SK-N-SH (cell line): ENCODE data around the gene C2CD3. TPM values are rescaled to one million over a fixed set of nuclear protein-coding genes. Genes with fewer than 3 reads are reported as not detected.

Experiments used
- CTCF ChIA-PET: fragments of 300-600, 350-600 bp; formaldehyde crosslinking; extraction: SDS; loops from one replicate; lab custom pipeline; 2021; lab: Yijun Ruan, JAX
- POLR2A ChIA-PET: fragments of 350-600 bp; sonication (Branson Sonifier 250); formaldehyde crosslinking; extraction: SDS; loops from one replicate; lab custom pipeline; 2020; ENCODE audit warnings: antibody characterized with exemption, inconsistent platforms; lab: Yijun Ruan, JAX
- DNase-seq: peaks from one replicate; pipeline ENCODE4 v3.0.0; 2012
- H2AFZ ChIP-seq: fragments of 200-600 bp; sonication (generic); 2 replicates; pipeline ENCODE4 v1.8.1; 2016; ENCODE audit warnings: antibody characterized with exemption, mild to moderate bottlenecking, low read depth
- H3F3A ChIP-seq: fragments of 200-600 bp; sonication (generic); replicated peaks from 2 replicates; pipeline ENCODE3; 2016; ENCODE audit warnings: antibody characterized with exemption, mild to moderate bottlenecking; ENCODE audit not compliant: insufficient read depth
- H3K27ac ChIP-seq, 2 experiments: fragments of 200-500 bp in 1 of 2; fragments of 200-600 bp in 1 of 2; sonication (Bioruptor generic) in 1 of 2; sonication (generic), shearing (Covaris generic) in 1 of 2; 2 replicates each; pipeline versions ENCODE4 v1.5.1 to v1.6.1; 2014 to 2016; ENCODE audit warnings: low read depth in 2 of 2, inconsistent platforms in 1 of 2, low read length in 1 of 2, mild to moderate bottlenecking in 1 of 2, mixed read lengths in 1 of 2
- H3K27me3 ChIP-seq: fragments of 200-600 bp; sonication (generic), shearing (Covaris generic); 2 replicates; pipeline ENCODE4 v1.6.1; 2016; ENCODE audit warnings: mixed run types; ENCODE audit not compliant: insufficient read depth
- H3K36me3 ChIP-seq, 2 experiments: fragments of 200-500 bp in 1 of 2; fragments of 200-600 bp in 1 of 2; sonication (Bioruptor generic) in 1 of 2; sonication (generic) in 1 of 2; replicated peaks in 1 of 2; 2 replicates each; pipeline versions ENCODE3 to v1.5.1; 2014 to 2016; ENCODE audit warnings: low read length in 1 of 2, mild to moderate bottlenecking in 1 of 2; ENCODE audit not compliant: insufficient read depth in 2 of 2, control insufficient read depth in 1 of 2
- H3K4me1 ChIP-seq, 2 experiments: fragments of 200-500 bp in 1 of 2; fragments of 200-600 bp in 1 of 2; sonication (Bioruptor generic) in 1 of 2; sonication (generic), shearing (Covaris generic) in 1 of 2; 2 replicates each; pipeline versions ENCODE4 v1.5.1 to v1.6.1; 2014 to 2016; ENCODE audit warnings: low read depth in 1 of 2, low read length in 1 of 2, mixed run types in 1 of 2; ENCODE audit not compliant: insufficient read depth in 2 of 2, control insufficient read depth in 1 of 2
- H3K4me2 ChIP-seq: fragments of 200-600 bp; sonication (generic), shearing (Covaris generic); 2 replicates; pipeline ENCODE4 v1.6.1; 2017; ENCODE audit warnings: mixed run types
- H3K4me3 ChIP-seq, 2 experiments: fragments of 200-500 bp in 1 of 2; fragments of 200-600 bp in 1 of 2; sonication (Bioruptor generic) in 1 of 2; sonication (generic), shearing (Covaris generic) in 1 of 2; 2 replicates each; pipeline versions ENCODE4 v1.5.1 to v1.8.1; 2014 to 2016; ENCODE audit warnings: low read depth in 2 of 2, inconsistent platforms in 1 of 2, low read length in 1 of 2, mild to moderate bottlenecking in 1 of 2, mixed read lengths in 1 of 2, moderate library complexity in 1 of 2
- H3K79me2 ChIP-seq: fragments of 200-600 bp; sonication (generic); 2 replicates; pipeline ENCODE4 v1.8.1; 2017; ENCODE audit warnings: mild to moderate bottlenecking; ENCODE audit not compliant: insufficient read depth
- H3K9ac ChIP-seq: fragments of 200-600 bp; sonication (generic); 2 replicates; pipeline ENCODE4 v1.6.1; 2017; ENCODE audit warnings: mixed run types
- H3K9me2 ChIP-seq: fragments of 200-600 bp; sonication (generic); 2 replicates; pipeline ENCODE4 v1.6.1; 2017; ENCODE audit warnings: mixed run types
- H3K9me3 ChIP-seq: fragments of 200-600 bp; sonication (generic); 2 replicates; pipeline ENCODE4 v1.6.1; 2017; ENCODE audit warnings: mixed run types, mild to moderate bottlenecking, moderate library complexity
- H4K20me1 ChIP-seq: fragments of 200-600 bp; sonication (generic); 2 replicates; pipeline ENCODE4 v1.6.1; 2017; ENCODE audit warnings: mild to moderate bottlenecking, mixed run types; ENCODE audit not compliant: insufficient read depth
- CHD2 ChIP-seq: fragments of 150-350 bp; IDR thresholded peaks from 2 replicates; pipeline ENCODE4 v1.6.1; 2018; ENCODE audit warnings: low read length; ENCODE audit not compliant: partially characterized antibody
- EZH2phosphoT487 ChIP-seq: fragments of 200-600 bp; sonication (generic); IDR thresholded peaks from 2 replicates; pipeline ENCODE4 v1.6.1; 2017; ENCODE audit warnings: low read depth, mixed run types, mild to moderate bottlenecking, antibody characterized with exemption, moderate library complexity, borderline replicate concordance
- FOSL2 ChIP-seq: IDR thresholded peaks from 2 replicates; pipeline ENCODE4 v1.4.0; 2012; ENCODE audit warnings: low read depth, mild to moderate bottlenecking, moderate library complexity, borderline replicate concordance
- FOXJ3 ChIP-seq: sonication (generic); formaldehyde crosslinking; IDR thresholded peaks from 2 replicates; pipeline ENCODE4 v1.5.1; 2020; ENCODE audit warnings: mild to moderate bottlenecking, missing genetic modification reagents
- FOXM1 ChIP-seq: IDR thresholded peaks from 2 replicates; pipeline ENCODE4 v1.4.0; 2012; ENCODE audit warnings: low read depth, mild to moderate bottlenecking
- GABPA ChIP-seq: IDR thresholded peaks from 2 replicates; pipeline ENCODE4 v1.4.0; 2012; ENCODE audit warnings: low read depth, mild to moderate bottlenecking
- GATA2 ChIP-seq: sonication (generic); formaldehyde crosslinking; IDR thresholded peaks from 2 replicates; pipeline ENCODE4 v1.5.0; 2020; ENCODE audit warnings: mild to moderate bottlenecking, missing genetic modification reagents
- NFIC ChIP-seq: IDR thresholded peaks from 2 replicates; pipeline ENCODE4 v1.4.0; 2012; ENCODE audit warnings: borderline replicate concordance
- POLR2AphosphoS5 ChIP-seq: IDR thresholded peaks from 2 replicates; pipeline ENCODE4 v1.6.1; 2012; ENCODE audit warnings: low read depth, low read length
- RAD21 ChIP-seq: IDR thresholded peaks from 2 replicates; pipeline ENCODE4 v1.6.1; 2012; ENCODE audit warnings: mild to moderate bottlenecking, low read length
- RCOR1 ChIP-seq: fragments of 150-350 bp; IDR thresholded peaks from 2 replicates; pipeline ENCODE4 v1.6.1; 2017; ENCODE audit warnings: antibody characterized with exemption, low read length
- RFX5 ChIP-seq: IDR thresholded peaks from 2 replicates; pipeline ENCODE4 v1.6.1; 2012; ENCODE audit warnings: mild to moderate bottlenecking, improper control_type of control experiment, low read length
- RXRA ChIP-seq: IDR thresholded peaks from 2 replicates; pipeline ENCODE4 v1.4.0; 2012; ENCODE audit warnings: low read depth, mild to moderate bottlenecking, borderline replicate concordance
- SMC3 ChIP-seq: IDR thresholded peaks from 2 replicates; pipeline ENCODE4 v1.6.1; 2012; ENCODE audit warnings: low read depth, low read length, improper control_type of control experiment
- TAF1 ChIP-seq: IDR thresholded peaks from 2 replicates; pipeline ENCODE4 v1.6.1; 2012; ENCODE audit warnings: low read depth, mild to moderate bottlenecking, low read length, moderate library complexity, borderline replicate concordance
- USF1 ChIP-seq: IDR thresholded peaks from 2 replicates; pipeline ENCODE4 v1.4.0; 2012; ENCODE audit warnings: low read depth, borderline replicate concordance
- ZBTB33 ChIP-seq: IDR thresholded peaks from 2 replicates; pipeline ENCODE4 v1.4.0; 2012; ENCODE audit warnings: low read depth, borderline replicate concordance
- WGBS: methylation state at CpG from one replicate; pipeline ENCODE4 v1.1.6; 2017; ENCODE audit warnings: low lambda C conversion rate; 5-methylcytosine and 5-hydroxymethylcytosine counted together
- polyA plus RNA-seq, 3 experiments: library from polyadenylated mRNA; depleted of rRNA; stranded (reverse); fragments of >200 nt; gene quantifications; 2 replicates each; pipeline ENCODE4 v1.2.3, GENCODE V29; 2012
- TF ChIP-seq, protein P1 (sequence below): IDR thresholded peaks from 2 replicates; pipeline ENCODE4; 2012

The C2CD3 gene
- polyA plus RNA-seq, 1 of the 3 experiments (the other 2 are of a cell fraction), result 7.0 TPM

DNA sequence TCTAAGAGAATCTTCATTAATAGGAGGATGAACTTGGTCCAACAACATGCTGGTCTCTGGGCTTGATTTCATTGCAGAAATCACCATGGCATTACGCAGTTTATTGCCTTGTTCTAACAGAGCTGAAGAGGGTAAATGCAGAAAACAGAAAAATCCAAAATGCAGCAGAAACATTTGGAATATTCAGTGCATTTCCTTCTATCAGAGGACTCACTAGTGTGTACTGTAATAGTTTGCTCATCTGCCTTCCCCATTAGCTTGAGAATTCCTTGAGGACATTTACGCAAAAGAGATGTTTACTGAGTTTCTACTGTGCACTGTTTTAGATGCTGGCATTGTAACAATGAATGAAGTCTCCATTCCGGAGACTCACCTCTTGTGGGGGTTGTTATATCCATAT, 37.4 kb downstream of the C2CD3 start:
- Histone ChIP-seq H3K9me2 (no peaks in the 10 kb centered on the region), H3K4me2 (no peak overlapping the region), H3K4me1 (peaks cover 3 to 35% of the 10 kb centered on the region in 2 experiments; a peak in 2 of 4 replicates), H3K9me3 (no peaks in the 10 kb centered on the region), H2AFZ (no peak overlapping the region), H3K36me3 (peaks cover 22 to 32% of the 10 kb centered on the region in 2 experiments), H3K4me3 (no peak overlapping the region), H3F3A (peaks cover 17% of the 10 kb centered on the region), H3K27ac (no peak overlapping the region; a peak in 1 of 4 replicates), H3K27me3 (no peaks in the 10 kb centered on the region), H4K20me1 (no peaks in the 10 kb centered on the region), H3K79me2 (no peaks in the 10 kb centered on the region), H3K9ac (no peak overlapping the region)
- WGBS, result 85% methylated on average over 3 of the region's 3 CpGs
- CTCF ChIA-PET, result no interaction called here
- TF ChIP-seq SMC3 (no peak), RFX5 (no peak), ZBTB33 (no peak), RAD21 (no peak), CHD2 (no peak), USF1 (no peak), POLR2AphosphoS5 (no peak), EZH2phosphoT487 (no peak), FOXM1 (no peak), FOXJ3 (CRISPR knock-in tag) (no peak), RCOR1 (no peak), RXRA (no peak), TAF1 (no peak), GABPA (no peak), FOSL2 (no peak), GATA2 (no peak), NFIC (no peak)
- TF ChIP-seq, protein P1, sequence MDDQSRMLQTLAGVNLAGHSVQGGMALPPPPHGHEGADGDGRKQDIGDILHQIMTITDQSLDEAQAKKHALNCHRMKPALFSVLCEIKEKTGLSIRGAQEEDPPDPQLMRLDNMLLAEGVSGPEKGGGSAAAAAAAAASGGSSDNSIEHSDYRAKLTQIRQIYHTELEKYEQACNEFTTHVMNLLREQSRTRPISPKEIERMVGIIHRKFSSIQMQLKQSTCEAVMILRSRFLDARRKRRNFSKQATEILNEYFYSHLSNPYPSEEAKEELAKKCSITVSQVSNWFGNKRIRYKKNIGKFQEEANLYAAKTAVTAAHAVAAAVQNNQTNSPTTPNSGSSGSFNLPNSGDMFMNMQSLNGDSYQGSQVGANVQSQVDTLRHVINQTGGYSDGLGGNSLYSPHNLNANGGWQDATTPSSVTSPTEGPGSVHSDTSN, result no peak
- no peak for DNase-seq
- POLR2A ChIA-PET, result no interaction called here
